ENCODE data around the gene SPINK8. TPM values are rescaled to one million over a fixed set of nuclear protein-coding genes. Genes with fewer than 3 reads are reported as not detected.
"Not testable (repeated sequence)": the region's sequence is repeated elsewhere in the genome, so short reads cannot be mapped to it uniquely, and the experiment has no call there.

The SPINK8 gene
- total RNA-seq (not detected), polyA plus RNA-seq (not detected)
- long read RNA-seq, donor 1 = 0 reads
- long read RNA-seq, donor 2 = 0 reads
- long read RNA-seq, donor 3 = 0 reads
- long read RNA-seq, donor 4 = 0 reads
- long read RNA-seq, donor 5 = 0 reads
- long read RNA-seq, donor 6 = 0 reads
- long read RNA-seq, donor 7 = 0 reads
- long read RNA-seq, donor 8 = 0 reads
- long read RNA-seq, donor 9 = 0 reads
- long read RNA-seq, donor 10 = 0 reads

DNA sequence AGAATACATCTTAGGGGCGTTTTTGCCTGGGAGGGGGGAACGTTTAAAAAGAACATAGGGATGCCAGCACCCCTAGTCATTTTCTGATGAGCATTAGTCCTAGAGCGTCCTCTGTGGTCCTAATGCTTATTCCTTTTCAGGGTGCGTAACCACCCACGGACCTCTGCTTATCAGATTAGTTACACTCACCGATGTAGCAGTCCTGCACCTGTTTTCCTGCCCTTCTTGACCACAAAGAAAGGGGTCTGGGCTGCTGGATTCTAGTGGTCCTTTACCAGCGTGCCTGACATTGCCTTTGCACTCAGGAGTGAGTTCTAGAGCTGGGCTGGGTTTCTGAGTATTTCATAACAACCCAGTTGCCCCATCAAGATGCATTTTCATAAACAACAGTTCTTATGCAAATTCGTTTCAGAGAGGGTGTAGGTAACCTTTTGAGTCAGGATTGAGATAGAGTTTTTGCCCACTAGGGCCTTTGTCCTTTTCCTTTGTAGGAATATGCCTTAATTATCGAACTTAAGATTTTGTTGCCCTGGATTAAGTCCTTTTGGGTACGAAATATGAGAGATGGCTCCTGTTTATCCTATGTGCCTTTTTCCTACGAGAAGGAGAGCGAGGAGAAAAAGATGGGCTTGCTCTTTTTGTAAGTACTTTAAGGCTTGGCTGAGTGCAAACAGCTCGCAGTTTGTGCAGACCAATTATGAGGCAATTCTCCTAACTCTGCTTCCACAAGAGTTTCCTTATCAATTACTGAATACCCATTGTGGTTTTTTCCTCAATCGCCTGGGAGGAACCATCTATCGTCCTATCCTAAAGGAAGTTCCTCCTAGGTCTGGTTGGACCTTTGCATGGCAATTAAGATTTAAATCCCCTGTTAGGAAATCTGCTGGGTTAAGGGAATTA is at the start of gene SPINK8:
Gene SPINK8, minus strand, starts transcription at position 316 of the 900 bp plus-strand sequence. CDS start 5,320 bp downstream, outside the sequence.
- intact Hi-C loops (cut with DNase I; ENCODE audit: low total_unique reads); DNase-seq; H3K27ac ChIP-seq; H3K4me1 ChIP-seq; H3K4me3 ChIP-seq; H3K36me3 ChIP-seq; H3K9me3 ChIP-seq: not testable (repeated sequence)
- WGBS, 5 donors = 51 to 66% (median 55%) methylated on average over 15 of the region's 15 CpGs
- peaks cover 0 to 13% (median 0%) of the 10 kb centered on the region in 3 donors for H3K27me3 ChIP-seq

DNA sequence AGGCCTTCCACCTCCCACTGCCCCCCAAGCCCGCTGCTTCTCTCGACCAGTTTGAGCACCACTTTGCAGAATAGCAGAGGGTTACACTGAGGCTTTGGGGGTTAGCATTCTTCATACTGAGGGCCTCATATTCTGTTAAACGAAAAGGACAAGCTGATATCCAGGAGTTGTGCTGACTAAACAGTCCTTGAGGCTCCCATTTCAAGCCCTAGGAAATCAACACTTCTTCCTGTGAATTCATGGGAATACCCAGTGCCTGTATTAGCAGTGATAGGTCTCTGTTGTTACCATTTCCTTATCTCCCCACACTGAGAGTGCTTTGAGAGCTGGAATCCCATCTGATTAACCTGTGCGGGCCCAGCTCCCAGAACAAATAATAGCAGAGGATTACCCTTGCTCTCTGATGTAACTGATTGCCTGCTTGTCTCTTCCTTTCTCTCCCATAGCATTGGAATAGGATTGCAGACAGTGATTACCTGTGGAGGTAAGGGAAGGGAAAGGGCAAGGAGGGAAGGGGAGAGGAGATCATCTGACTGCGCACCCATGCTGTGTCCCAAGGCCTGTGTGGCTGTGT is 39.5 kb upstream of the SPINK8 start:
- TF ChIP-seq, protein P1, sequence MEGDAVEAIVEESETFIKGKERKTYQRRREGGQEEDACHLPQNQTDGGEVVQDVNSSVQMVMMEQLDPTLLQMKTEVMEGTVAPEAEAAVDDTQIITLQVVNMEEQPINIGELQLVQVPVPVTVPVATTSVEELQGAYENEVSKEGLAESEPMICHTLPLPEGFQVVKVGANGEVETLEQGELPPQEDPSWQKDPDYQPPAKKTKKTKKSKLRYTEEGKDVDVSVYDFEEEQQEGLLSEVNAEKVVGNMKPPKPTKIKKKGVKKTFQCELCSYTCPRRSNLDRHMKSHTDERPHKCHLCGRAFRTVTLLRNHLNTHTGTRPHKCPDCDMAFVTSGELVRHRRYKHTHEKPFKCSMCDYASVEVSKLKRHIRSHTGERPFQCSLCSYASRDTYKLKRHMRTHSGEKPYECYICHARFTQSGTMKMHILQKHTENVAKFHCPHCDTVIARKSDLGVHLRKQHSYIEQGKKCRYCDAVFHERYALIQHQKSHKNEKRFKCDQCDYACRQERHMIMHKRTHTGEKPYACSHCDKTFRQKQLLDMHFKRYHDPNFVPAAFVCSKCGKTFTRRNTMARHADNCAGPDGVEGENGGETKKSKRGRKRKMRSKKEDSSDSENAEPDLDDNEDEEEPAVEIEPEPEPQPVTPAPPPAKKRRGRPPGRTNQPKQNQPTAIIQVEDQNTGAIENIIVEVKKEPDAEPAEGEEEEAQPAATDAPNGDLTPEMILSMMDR (IDR thresholded peaks at IDR 0.05) = no peak
- no peak for TF ChIP-seq EP300 (IDR thresholded peaks at IDR 0.05)
- no peak for TF ChIP-seq POLR2AphosphoS5 (IDR thresholded peaks at IDR 0.05)
- TF ChIP-seq POLR2A (IDR thresholded peaks at IDR 0.05) = no peak
- no peak for DNase-seq
- 58 to 65% (median 63%) methylated on average over 5 of the region's 5 CpGs for WGBS, 5 donors
- intact Hi-C loops (cut with DNase I; ENCODE audit: low total_unique reads) = no loop called here
- no peak overlapping the region for H3K4me3 ChIP-seq
- H3K36me3 ChIP-seq = no peaks in the 10 kb centered on the region
- H3K9me3 ChIP-seq = no peaks in the 10 kb centered on the region
- H3K4me1 ChIP-seq = no peaks in the 10 kb centered on the region
- no peaks in the 10 kb centered on the region for H3K27me3 ChIP-seq
- no peak overlapping the region for H3K27ac ChIP-seq

DNA sequence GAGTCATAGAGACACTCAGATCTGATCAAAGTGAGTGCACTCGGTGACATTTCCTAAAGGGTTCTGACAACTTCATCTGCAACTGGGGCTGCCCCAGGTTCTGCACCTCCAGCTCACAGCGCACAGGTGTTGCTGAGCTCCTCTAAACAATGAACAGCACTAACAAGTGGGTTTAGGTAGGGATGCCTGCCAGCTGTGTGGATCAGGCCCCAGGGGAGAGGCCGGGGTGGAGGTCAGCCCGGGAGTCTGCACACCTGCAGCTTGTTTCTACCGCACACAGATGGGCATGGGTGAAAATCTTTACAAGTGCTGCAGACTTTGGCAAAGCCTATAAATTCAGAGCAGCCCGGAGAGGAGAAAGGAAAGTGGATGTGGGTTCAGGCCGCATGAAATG is 38.9 kb upstream of the SPINK8 start:
- H3K9me3 ChIP-seq = no peaks in the 10 kb centered on the region
- 70 to 88% (median 83%) methylated on average over 7 of the region's 7 CpGs for WGBS, 5 donors
- no peak for DNase-seq
- H3K36me3 ChIP-seq = no peaks in the 10 kb centered on the region
- H3K27ac ChIP-seq = no peak overlapping the region
- no peak overlapping the region for H3K4me3 ChIP-seq
- H3K4me1 ChIP-seq = no peaks in the 10 kb centered on the region
- H3K27me3 ChIP-seq = no peaks in the 10 kb centered on the region
- intact Hi-C loops (cut with DNase I; ENCODE audit: low total_unique reads) = no loop called here
- TF ChIP-seq POLR2AphosphoS5 (IDR thresholded peaks at IDR 0.05) (no peak), EP300 (IDR thresholded peaks at IDR 0.05) (no peak), POLR2A (IDR thresholded peaks at IDR 0.05) (no peak)
- TF ChIP-seq, protein P1 (IDR thresholded peaks at IDR 0.05) = no peak

DNA sequence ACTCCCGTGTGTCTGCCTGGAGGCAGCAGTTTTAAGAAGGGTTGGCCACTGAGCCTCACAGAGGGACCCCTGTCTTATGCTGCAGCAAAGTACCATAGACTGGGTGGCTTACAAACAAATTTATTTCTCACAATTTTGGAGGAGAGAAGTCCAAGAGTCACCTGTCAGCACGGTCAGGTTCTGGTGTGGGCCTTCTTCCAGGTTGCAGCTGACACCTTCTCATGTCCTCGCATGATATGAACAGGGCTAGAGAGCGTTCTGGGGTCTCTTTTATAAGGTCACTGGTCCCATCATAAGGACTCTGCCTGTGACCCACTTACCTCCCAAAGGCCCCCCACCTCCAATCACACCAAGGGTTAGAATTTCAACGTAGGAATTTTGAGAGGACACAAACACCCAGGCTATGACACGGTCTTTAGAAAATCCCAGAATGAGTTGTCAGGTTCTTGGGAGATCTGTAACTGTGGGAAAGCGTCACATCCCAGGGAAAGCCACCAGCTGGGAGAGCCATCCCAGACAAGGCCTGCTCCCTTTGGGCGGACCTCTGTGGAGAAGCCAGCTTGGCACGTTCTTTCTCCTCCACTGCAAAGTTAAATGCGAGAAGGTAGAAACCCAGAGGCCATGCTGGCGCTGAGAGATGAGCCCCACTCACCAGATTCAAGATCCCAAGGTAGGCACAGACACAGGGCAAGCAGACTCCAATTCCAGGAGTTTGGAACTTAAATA is 38.4 kb upstream of the SPINK8 start, which contains the start of gene FBXW12:
Gene FBXW12, plus strand, starts transcription at position 569 of the 726 bp plus-strand sequence. CDS start 549 bp downstream, outside the sequence.
- no peak for DNase-seq
- H3K4me1 ChIP-seq = no peaks in the 10 kb centered on the region
- H3K36me3 ChIP-seq = no peaks in the 10 kb centered on the region
- H3K4me3 ChIP-seq = no peak within 1 kb of the TSS
- no peaks in the 10 kb centered on the region for H3K9me3 ChIP-seq
- WGBS, 5 donors = 86 to 91% (median 90%) methylated on average over 11 of the region's 11 CpGs
- H3K27ac ChIP-seq = no peak within 1 kb of the TSS
- intact Hi-C loops (cut with DNase I; ENCODE audit: low total_unique reads) = no loop called here
- no peaks in the 10 kb centered on the region for H3K27me3 ChIP-seq
- TF ChIP-seq POLR2A (IDR thresholded peaks at IDR 0.05) (no peak), POLR2AphosphoS5 (IDR thresholded peaks at IDR 0.05) (no peak), EP300 (IDR thresholded peaks at IDR 0.05) (no peak)
- TF ChIP-seq, protein P1 (IDR thresholded peaks at IDR 0.05) = no peak
